Gastroesophageal sphincter (tissue), 3 donors: ENCODE measurements around the gene CLEC7A.

Experiments used
- CTCF ChIP-seq, 4 experiments: fragments of 200-600 bp in 2 of 4; fragments of 450-650 bp in 2 of 4; sonication (generic) in 1 of 4; IDR thresholded peaks; one replicate each; pipeline ENCODE4 v1.5.1; 2017 to 2019; ENCODE audit warnings: antibody characterized with exemption in 4 of 4, mild to moderate bottlenecking in 2 of 4, moderate library complexity in 2 of 4
- POLR2A ChIP-seq, 2 donors: fragments of 450-650 bp; IDR thresholded peaks; one replicate each; pipeline ENCODE4 v1.6.1; 2017; ENCODE audit warnings: antibody characterized with exemption in 2 of 2, mild to moderate bottlenecking in 2 of 2, moderate library complexity in 1 of 2

- TF ChIP-seq CTCF (IDR thresholded peaks at IDR 0.05) (no peak), POLR2A (IDR thresholded peaks at IDR 0.05) (no peak)
These were observed 16.9 kb downstream of the CLEC7A start for GRCh38 chr12:10113075-10113474.
